K562 (cell line): ENCODE data around the gene SAMD15. TPM values are rescaled to one million over a fixed set of nuclear protein-coding genes. Genes with fewer than 3 reads are reported as not detected.

Source experiments
- ATAC-seq: fragments of 200-7000 bp; cut with Tn5 transposase; 3 replicates; pipeline ENCODE4 v1.9.1; 2020; ENCODE audit warnings: moderate library complexity
- BruUV-seq: library from RNA; stranded (reverse); fragments of 400-500 nt; replicated peaks from 2 replicates; lab custom pipeline; 2021; lab: Mats Ljungman, UMichigan
- CTCF ChIA-PET: fragments of 300-600 bp; formaldehyde crosslinking; extraction: SDS; loops from one replicate; lab custom pipeline; 2021; ENCODE audit warnings: low intra/inter-chr PET ratio; lab: Yijun Ruan, JAX
- POLR2A ChIA-PET: fragments of 300-600, 350-650 bp; sonication (Branson Sonifier 250); formaldehyde crosslinking; extraction: SDS; loops from one replicate; lab custom pipeline; 2021; ENCODE audit warnings: antibody characterized with exemption, inconsistent platforms; lab: Yijun Ruan, JAX
- DNase-seq, 4 experiments: peaks; one replicate each; pipeline versions ENCODE4 v3.0.0 to v3.0.0-alpha.2; 2011 to 2018; ENCODE audit warnings: low spot score in 3 of 4, mixed read lengths in 3 of 4; ENCODE audit errors: extremely low read depth in 1 of 4
- FAIRE-seq: peaks from 2 replicates; lab custom pipeline; 2011; peaks lifted over from hg19 to GRCh38; lab: Jason Lieb, UNC
- H2AFZ ChIP-seq: 2 replicates; pipeline ENCODE4 v1.6.0; 2011; ENCODE audit warnings: low read depth, low read length, control low read depth, inconsistent platforms
- H3K27ac ChIP-seq: fragments of 200-600 bp; 3 replicates; pipeline ENCODE4 v1.8.0; 2011; ENCODE audit warnings: low read depth, mild to moderate bottlenecking, control low read depth, inconsistent platforms, low read length, moderate library complexity, mixed read lengths; ENCODE audit errors: extremely low read depth
- H3K27me3 ChIP-seq, 2 experiments: fragments of 300-600 bp in 1 of 2; 2 replicates in 1 of 2; 3 replicates in 1 of 2; pipeline versions ENCODE4 v1.6.0 to v1.8.0; 2011; ENCODE audit warnings: inconsistent platforms in 2 of 2, low read length in 2 of 2, mild to moderate bottlenecking in 1 of 2, mixed read lengths in 1 of 2, moderate library complexity in 1 of 2; ENCODE audit not compliant: control insufficient read depth in 2 of 2, insufficient read depth in 2 of 2
- H3K36me3 ChIP-seq: fragments of 300-600 bp; 3 replicates; pipeline ENCODE4 v1.8.0; 2011; ENCODE audit warnings: mild to moderate bottlenecking, low read length, inconsistent platforms; ENCODE audit not compliant: control insufficient read depth, insufficient read depth
- H3K4me1 ChIP-seq, 2 experiments: fragments of 200-600 bp in 1 of 2; replicated peaks in 1 of 2; 2 replicates in 1 of 2; 3 replicates in 1 of 2; pipeline versions ENCODE4 v1.5.1 to v1.8.0; 2011; ENCODE audit warnings: inconsistent platforms in 2 of 2, low read length in 2 of 2, mild to moderate bottlenecking in 1 of 2, mixed read lengths in 1 of 2, moderate library complexity in 1 of 2; ENCODE audit not compliant: control insufficient read depth in 2 of 2, insufficient read depth in 2 of 2
- H3K4me2 ChIP-seq: 2 replicates; pipeline ENCODE4 v1.6.1; 2011; ENCODE audit warnings: low read length, control low read depth, inconsistent platforms, mixed read lengths; ENCODE audit not compliant: insufficient read depth
- H3K4me3 ChIP-seq: fragments of 200-600 bp; sonication (generic), shearing (Covaris generic); 2 replicates; pipeline ENCODE4 v1.5.1; 2016; ENCODE audit warnings: control low read depth, inconsistent platforms
- H3K79me2 ChIP-seq: fragments of 200-600 bp; 3 replicates; pipeline ENCODE4 v1.8.0; 2011; ENCODE audit warnings: low read length, inconsistent platforms; ENCODE audit not compliant: control insufficient read depth, insufficient read depth
- H3K9ac ChIP-seq, 2 experiments: 2 replicates each; pipeline versions ENCODE4 v1.6.0 to v1.6.1; 2011; ENCODE audit warnings: low read depth in 2 of 2, low read length in 2 of 2, control low read depth in 1 of 2, inconsistent platforms in 1 of 2, mild to moderate bottlenecking in 1 of 2, mixed read lengths in 1 of 2; ENCODE audit not compliant: insufficient read depth in 1 of 2
- H3K9me1 ChIP-seq: one replicate; pipeline ENCODE4 v1.6.0; 2011; ENCODE audit warnings: inconsistent platforms, mild to moderate bottlenecking, low read length, moderate library complexity; ENCODE audit not compliant: control insufficient read depth, insufficient read depth
- H3K9me3 ChIP-seq: replicated peaks from 2 replicates; pipeline ENCODE4 v1.5.1; 2011; ENCODE audit warnings: low read depth, low read length, inconsistent platforms; ENCODE audit not compliant: control insufficient read depth, insufficient read depth
- H4K20me1 ChIP-seq: replicated peaks from 2 replicates; pipeline ENCODE4 v1.6.1; 2011; ENCODE audit warnings: low read length, inconsistent platforms, mixed read lengths; ENCODE audit not compliant: control insufficient read depth, insufficient read depth
- BACH1 ChIP-seq: fragments of 200-800 bp; sonication (Bioruptor generic); IDR thresholded peaks from 2 replicates; pipeline ENCODE4 v1.6.1; 2016; ENCODE audit warnings: missing genetic modification characterization, missing compliant biosample characterization
- BMI1 ChIP-seq: fragments of 150-350 bp; IDR thresholded peaks from 2 replicates; pipeline ENCODE4 v1.6.1; 2014; ENCODE audit warnings: low read length
- EZH2 ChIP-seq: IDR thresholded peaks from 2 replicates; pipeline ENCODE4 v1.6.1; 2012; ENCODE audit warnings: low read depth, mild to moderate bottlenecking, inconsistent platforms, low read length, borderline replicate concordance
- HES1 ChIP-seq: fragments of 450-650 bp; IDR thresholded peaks from 2 replicates; pipeline ENCODE4 v1.6.1; 2016; ENCODE audit warnings: low read depth, mild to moderate bottlenecking, moderate library complexity
- IFI16 ChIP-seq: fragments of 250-450 bp; sonication (Bioruptor Pico); IDR thresholded peaks from 2 replicates; pipeline ENCODE4 v2.1.2; 2022; ENCODE audit warnings: mild to moderate bottlenecking, inconsistent platforms
- MCM7 ChIP-seq, 2 experiments: fragments of 450-650 bp; IDR thresholded peaks; 2 replicates each; pipeline ENCODE4 v1.6.1; 2016 to 2018
- PTBP1 ChIP-seq: fragments of 200-400 bp; formaldehyde crosslinking; IDR thresholded peaks from 2 replicates; pipeline ENCODE4 v1.6.1; 2017; ENCODE audit warnings: low read depth, low read length
- RBM15 ChIP-seq: fragments of 200-400 bp; formaldehyde crosslinking; IDR thresholded peaks from 2 replicates; pipeline ENCODE4 v1.6.1; 2018; ENCODE audit warnings: mild to moderate bottlenecking, low read length, moderate library complexity; ENCODE audit not compliant: insufficient read depth
- SRSF9 ChIP-seq: fragments of 200-400 bp; formaldehyde crosslinking; IDR thresholded peaks from 2 replicates; pipeline ENCODE4 v1.6.1; 2017; ENCODE audit warnings: low read depth, low read length, borderline replicate concordance
- TEAD1 ChIP-seq, 2 experiments: fragments of 450-650 bp in 1 of 2; sonication (generic) in 1 of 2; formaldehyde crosslinking; IDR thresholded peaks; 2 replicates each; pipeline versions ENCODE4 v1.4.0 to v1.8.0; 2020 to 2022; ENCODE audit warnings: mild to moderate bottlenecking in 2 of 2, missing genetic modification reagents in 1 of 2
- ZNF444 ChIP-seq: fragments of 250-450 bp; sonication (Bioruptor Pico); IDR thresholded peaks from 2 replicates; pipeline ENCODE4 v1.4.0; 2020; ENCODE audit warnings: mild to moderate bottlenecking, moderate library complexity
- WGBS: fragments of 100-300 bp; shearing (Covaris generic); methylation state at CpG from one replicate; pipeline ENCODE4 v1.1.6; 2016; ENCODE audit warnings: low coverage, mixed read lengths; ENCODE audit not compliant: insufficient coverage; ENCODE audit errors: missing lambda C conversion rate; 5-methylcytosine and 5-hydroxymethylcytosine counted together
- in situ Hi-C: fragments of 300-500 bp; cut with MboI; formaldehyde crosslinking; loops from 4 replicates; pipeline ENCODE4 v1.15.0; 2018; ENCODE audit warnings: inconsistent platforms, mixed read lengths
- intact Hi-C: fragments of 100-400 bp; cut with micrococcal nuclease; formaldehyde crosslinking; loops from 2 replicates; pipeline ENCODE4 v1.14.2; 2022
- polyA plus RNA-seq, 8 experiments: library from polyadenylated mRNA; depleted of rRNA in 4 of 8; stranded (reverse) in 5 of 8; unstranded in 3 of 8; fragments of >200 nt; fragmentation: Nextera tagmentation in 2 of 8; fragmentation: Illumina TruSeq in 1 of 8; extraction: Ambion mirVana in 2 of 8; extraction: Trizol in 1 of 8; gene quantifications; 2 replicates each; pipeline versions ENCODE4 v1.2.1 to v1.2.3, GENCODE V29; 2011 to 2014; ENCODE audit warnings: inconsistent platforms in 1 of 8, missing spikeins in 1 of 8
- total RNA-seq, 7 experiments: library from RNA; depleted of rRNA in 6 of 7; stranded (reverse); fragments of >200 nt in 6 of 7; fragmentation: Illumina TruSeq in 2 of 7; extraction: Trizol in 2 of 7; gene quantifications; 2 replicates each; pipeline versions ENCODE4 v1.2.1 to v1.2.3, GENCODE V29; 2011 to 2021; ENCODE audit warnings: low replicate concordance in 1 of 7

Gene SAMD15
- total and polyA plus RNA-seq, 9 of the 15 experiments (the other 6 are each of a cell fraction or from before 2014, with no cell fraction given) = 0.18 to 0.54 (median 0.25) TPM

GRCh38 chr14:77424862-77425261 lies 47.7 kb downstream of the SAMD15 start:
- Histone ChIP-seq H3K4me2 (no peak overlapping the region), H3K27me3 (no peaks in the 10 kb centered on the region), H3K9me3 (no peaks in the 10 kb centered on the region), H3K27ac (no peak overlapping the region), H3K4me1 (no peaks in the 10 kb centered on the region), H3K36me3 (peaks cover 37% of the 10 kb centered on the region; the same call in 2 of the 3 replicates), H3K4me3 (no peak overlapping the region), H4K20me1 (no peaks in the 10 kb centered on the region), H3K9ac (no peak overlapping the region), H3K9me1 (no peaks in the 10 kb centered on the region), H3K79me2 (no peaks in the 10 kb centered on the region), H2AFZ (no peak overlapping the region)
- FAIRE-seq (no peak), DNase-seq (no peak), ATAC-seq (no peak)
- TF ChIP-seq BMI1 = no peak
- TF ChIP-seq MCM7 (IDR thresholded peaks at IDR 0.05) = no peak
- no peak for TF ChIP-seq BACH1 (tag)
- no peak for TF ChIP-seq ZNF444
- TF ChIP-seq RBM15 = no peak
- TF ChIP-seq EZH2 = no peak
- no peak for TF ChIP-seq PTBP1
- no peak for TF ChIP-seq HES1
- no peak for TF ChIP-seq TEAD1 (CRISPR knock-in tag; IDR thresholded peaks at IDR 0.05)
- TF ChIP-seq IFI16 (CRISPR knock-in tag) = no peak
- TF ChIP-seq SRSF9 = no peak
- in situ Hi-C loops = no loop called here
- intact Hi-C loops = no loop called here
- CTCF ChIA-PET = no interaction called here
- BruUV-seq = no TSS peak
- 62% methylated on average over 3 of the region's 3 CpGs for WGBS
- POLR2A ChIA-PET = interaction anchor here (1.2 kb wide), 1 partner anchor 18 kb away, joined by 3 read pairs; no protein-coding TSS in a partner anchor
